HepG2 (cell line): ENCODE measurements around the gene SOBP. TPM values are rescaled to one million over a fixed set of nuclear protein-coding genes. Genes with fewer than 3 reads are reported as not detected.

ENCODE experiments used
- CBX1 ChIP-seq: IDR thresholded peaks from one replicate; pipeline ENCODE4 v1.6.1; 2016; ENCODE audit warnings: antibody characterized with exemption, low read depth
- GATA4 ChIP-seq: sonication (generic); IDR thresholded peaks from 2 replicates; pipeline ENCODE4 v1.6.1; 2016; ENCODE audit warnings: antibody characterized with exemption, low read depth, borderline replicate concordance
- LBX2 ChIP-seq: sonication (generic); formaldehyde crosslinking; IDR thresholded peaks from 2 replicates; pipeline ENCODE4 v1.5.0; 2020; ENCODE audit warnings: missing genetic modification reagents, mild to moderate bottlenecking, borderline replicate concordance
- LRRFIP1 ChIP-seq: sonication (generic); formaldehyde crosslinking; conservative IDR thresholded peaks from 2 replicates; pipeline ENCODE4 v1.4.0; 2020; ENCODE audit warnings: missing genetic modification reagents
- MAZ ChIP-seq, 2 experiments: sonication (generic) in 1 of 2; formaldehyde crosslinking in 1 of 2; IDR thresholded peaks; 2 replicates each; pipeline versions ENCODE4 v1.5.0 to v1.6.1; 2012 to 2020; ENCODE audit warnings: low read depth in 2 of 2, mild to moderate bottlenecking in 2 of 2, borderline replicate concordance in 1 of 2, improper control_type of control experiment in 1 of 2, low read length in 1 of 2, missing genetic modification reagents in 1 of 2, moderate library complexity in 1 of 2
- MED1 ChIP-seq: sonication (generic); formaldehyde crosslinking; IDR thresholded peaks from 2 replicates; pipeline ENCODE4 v1.4.0; 2020; ENCODE audit warnings: missing genetic modification reagents
- MED13 ChIP-seq: sonication (generic); formaldehyde crosslinking; IDR thresholded peaks from 2 replicates; pipeline ENCODE4 v1.5.0; 2020; ENCODE audit warnings: missing genetic modification reagents
- PAXIP1 ChIP-seq: sonication (generic); formaldehyde crosslinking; conservative IDR thresholded peaks from 2 replicates; pipeline ENCODE4 v1.4.0; 2020; ENCODE audit warnings: mild to moderate bottlenecking, missing genetic modification reagents, moderate library complexity
- RFX1 ChIP-seq: fragments of 450-650 bp; IDR thresholded peaks from 2 replicates; pipeline ENCODE4 v1.6.1; 2017
- SIX1 ChIP-seq: sonication (generic); formaldehyde crosslinking; IDR thresholded peaks from 2 replicates; pipeline ENCODE4 v1.4.0; 2020; ENCODE audit warnings: missing genetic modification reagents, borderline replicate concordance
- SKI ChIP-seq: fragments of 450-650 bp; IDR thresholded peaks from one replicate; pipeline ENCODE4 v1.6.1; 2018; ENCODE audit warnings: mild to moderate bottlenecking; ENCODE audit not compliant: partially characterized antibody
- SPEN ChIP-seq: sonication (generic); formaldehyde crosslinking; IDR thresholded peaks from 2 replicates; pipeline ENCODE4 v1.5.1; 2020; ENCODE audit warnings: low read depth, mild to moderate bottlenecking, missing genetic modification reagents
- TBL1XR1 ChIP-seq: fragments of 150-350 bp; IDR thresholded peaks from 2 replicates; pipeline ENCODE4 v1.6.1; 2014; ENCODE audit warnings: borderline replicate concordance, low read length; ENCODE audit not compliant: partially characterized antibody
- TBX2 ChIP-seq: sonication (generic); formaldehyde crosslinking; IDR thresholded peaks from 2 replicates; pipeline ENCODE4 v1.5.0; 2020; ENCODE audit warnings: missing genetic modification reagents, mild to moderate bottlenecking, borderline replicate concordance
- UBTF ChIP-seq: sonication (generic); formaldehyde crosslinking; IDR thresholded peaks from 2 replicates; pipeline ENCODE4 v1.4.0; 2020; ENCODE audit warnings: mild to moderate bottlenecking, missing genetic modification reagents
- ZNF441 ChIP-seq: sonication (generic); formaldehyde crosslinking; IDR thresholded peaks from 2 replicates; pipeline ENCODE4 v1.7.0; 2021; ENCODE audit warnings: missing genetic modification reagents, borderline replicate concordance
- ZNF704 ChIP-seq: sonication (generic); formaldehyde crosslinking; IDR thresholded peaks from 2 replicates; pipeline ENCODE4 v1.8.1; 2023; ENCODE audit warnings: mild to moderate bottlenecking, inconsistent platforms, moderate library complexity, missing genetic modification reagents, borderline replicate concordance
- ZNF766 ChIP-seq: sonication (generic); formaldehyde crosslinking; IDR thresholded peaks from 2 replicates; pipeline ENCODE4 v1.5.0; 2020; ENCODE audit warnings: missing genetic modification reagents, borderline replicate concordance
- polyA plus RNA-seq, 8 experiments: library from polyadenylated mRNA; depleted of rRNA in 3 of 8; stranded (reverse) in 7 of 8; unstranded in 1 of 8; fragments of >200 nt; fragmentation: Illumina TruSeq in 4 of 8; extraction: Trizol in 4 of 8; gene quantifications; 2 replicates each; pipeline versions ENCODE4 v1.2.1 to v1.2.3, GENCODE V29; 2011 to 2016; ENCODE audit warnings: low read depth in 4 of 8, missing spikeins in 1 of 8, mixed read lengths in 1 of 8; ENCODE audit not compliant: insufficient read depth in 1 of 8
- total RNA-seq, 5 experiments: library from RNA; depleted of rRNA; stranded (reverse); fragments of >200 nt; fragmentation: Illumina TruSeq; extraction: Trizol; gene quantifications; 2 replicates each; pipeline ENCODE4 v1.2.3, GENCODE V29; 2016; ENCODE audit warnings: low read depth in 1 of 5

The SOBP gene
- total and polyA plus RNA-seq, 2 of the 13 experiments (the other 11 are each of a cell fraction or from before 2014, with no cell fraction given), result 1.5 to 6.9 TPM

- TF ChIP-seq PAXIP1 (CRISPR knock-in tag), result peak; percentile 97
- TF ChIP-seq LRRFIP1, result no peak
- peak; percentile 86 for TF ChIP-seq SIX1 (CRISPR knock-in tag)
- peak; percentile 50; the same call in 1 of the 2 replicates for TF ChIP-seq GATA4
- TF ChIP-seq MED1 (CRISPR knock-in tag), result peak; percentile 90
- 0 out of 2 replicates have a peak, but pooled peaks have one; percentile 55 for TF ChIP-seq MED13 (CRISPR knock-in tag)
- TF ChIP-seq TBL1XR1, result peak; percentile 93
- TF ChIP-seq ZNF766 (CRISPR knock-in tag), result peak; percentile 99
- peak; percentile 97 for TF ChIP-seq SKI
- peak; percentile 45; the same call in 1 of the 2 replicates for TF ChIP-seq UBTF (CRISPR knock-in tag)
- peak; percentile 49; the same call in 1 of the 2 replicates for TF ChIP-seq MAZ (IDR thresholded peaks at IDR 0.05; ENCODE audit: borderline replicate concordance, low read depth, low read length)
- TF ChIP-seq MAZ (CRISPR knock-in tag; IDR thresholded peaks at IDR 0.05; ENCODE audit: low read depth), result peak; percentile 66
- TF ChIP-seq SPEN, result peak; percentile 38; the same call in 1 of the 2 replicates
- TF ChIP-seq ZNF441 (CRISPR knock-in tag), result peak; percentile 53; the same call in 1 of the 2 replicates
- TF ChIP-seq TBX2 (CRISPR knock-in tag), result peak; percentile 96
- TF ChIP-seq RFX1, result no peak
- peak; percentile 51 for TF ChIP-seq CBX1
- no peak for TF ChIP-seq ZNF704 (CRISPR knock-in tag)
- no peak for TF ChIP-seq LBX2 (CRISPR knock-in tag)
Observed at GRCh38 chr6:107540465-107540857, 50.5 kb downstream of the SOBP start (continued).
